ENCODE data around the gene ZNF329. TPM values are rescaled to one million over a fixed set of nuclear protein-coding genes. Genes with fewer than 3 reads are reported as not detected.
A peak's percentile ranks its signal among the peaks of the same experiment; 100 is the strongest.

Gene ZNF329
- total and polyA plus RNA-seq, 9 of the 15 experiments (the other 6 are each of a cell fraction or from before 2014, with no cell fraction given) = 0.21 to 3.6 (median 2.2) TPM

DNA sequence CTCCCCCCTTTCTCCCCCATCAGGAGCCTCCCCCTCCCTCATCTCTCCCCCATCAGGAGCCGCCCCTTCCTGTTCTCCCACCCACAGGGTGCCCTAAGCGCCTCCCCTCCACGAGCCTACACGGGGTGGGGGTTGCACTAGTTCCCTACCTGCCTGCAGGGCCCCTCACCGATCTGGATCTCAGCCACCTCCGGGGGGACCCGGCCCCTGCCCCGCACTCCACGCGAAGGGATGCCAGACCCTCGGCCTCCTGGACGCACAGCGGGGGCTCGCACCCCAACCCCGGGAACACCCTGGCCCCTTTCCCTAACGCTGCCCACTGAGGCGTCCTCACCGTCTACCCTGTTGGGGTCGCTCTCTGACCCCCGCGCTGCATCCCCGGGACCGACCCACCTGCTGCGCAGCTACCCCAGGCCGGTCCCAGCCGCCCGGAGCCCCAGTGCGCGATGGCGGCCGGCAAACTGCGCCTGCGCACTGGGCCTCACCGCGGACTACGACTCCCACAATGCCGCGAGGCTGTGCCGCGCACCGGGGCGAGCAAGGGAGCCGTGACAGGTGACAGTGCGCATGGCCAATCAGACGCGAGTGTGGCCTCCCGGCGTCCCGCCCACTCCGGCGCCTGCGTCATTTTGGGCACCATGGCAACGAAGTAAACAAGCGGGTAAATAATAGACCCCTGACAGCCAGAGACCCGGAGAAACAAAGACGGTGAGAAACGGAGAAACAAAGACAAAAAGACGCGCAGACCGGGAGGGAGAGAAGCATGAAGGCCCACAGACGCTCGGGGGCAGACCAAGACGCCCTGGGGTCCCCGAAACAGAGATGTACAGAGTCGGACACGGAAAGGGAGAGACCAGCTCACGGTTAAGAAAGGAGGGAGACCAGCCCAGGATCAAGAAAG, 52.6 kb downstream of the ZNF329 start, which contains the start of gene ZSCAN18 (continued):
- TF ChIP-seq MEIS2 (IDR thresholded peaks at IDR 0.05; ENCODE audit: partially characterized antibody) (peak; percentile 69), XRCC3 (IDR thresholded peaks at IDR 0.05) (no peak), HIVEP1 (CRISPR knock-in tag; IDR thresholded peaks at IDR 0.05) (no peak), PTRF (tag; IDR thresholded peaks at IDR 0.05) (no peak), KLF1 (tag; IDR thresholded peaks at IDR 0.05) (no peak), GABPB2 (CRISPR knock-in tag; conservative IDR thresholded peaks at IDR 0.05) (no peak), POLR2G (IDR thresholded peaks at IDR 0.05; ENCODE audit: low read depth, low read length) (peak; percentile 68), PHB (CRISPR knock-in tag; IDR thresholded peaks at IDR 0.05) (no peak), NR2C2 (CRISPR knock-in tag; IDR thresholded peaks at IDR 0.05) (no peak), NR2C2 (tag; IDR thresholded peaks at IDR 0.05) (peak; percentile 47; the same call in 1 of the 2 replicates), RBM25 (IDR thresholded peaks at IDR 0.05; ENCODE audit: low read depth, low read length, severe bottlenecking) (peak; percentile 83), ZNF561 (CRISPR knock-in tag; conservative IDR thresholded peaks at IDR 0.05) (no peak), SMAD2 (IDR thresholded peaks at IDR 0.05; ENCODE audit: low read depth, low read length) (no peak)
- TF ChIP-seq, protein P1, sequence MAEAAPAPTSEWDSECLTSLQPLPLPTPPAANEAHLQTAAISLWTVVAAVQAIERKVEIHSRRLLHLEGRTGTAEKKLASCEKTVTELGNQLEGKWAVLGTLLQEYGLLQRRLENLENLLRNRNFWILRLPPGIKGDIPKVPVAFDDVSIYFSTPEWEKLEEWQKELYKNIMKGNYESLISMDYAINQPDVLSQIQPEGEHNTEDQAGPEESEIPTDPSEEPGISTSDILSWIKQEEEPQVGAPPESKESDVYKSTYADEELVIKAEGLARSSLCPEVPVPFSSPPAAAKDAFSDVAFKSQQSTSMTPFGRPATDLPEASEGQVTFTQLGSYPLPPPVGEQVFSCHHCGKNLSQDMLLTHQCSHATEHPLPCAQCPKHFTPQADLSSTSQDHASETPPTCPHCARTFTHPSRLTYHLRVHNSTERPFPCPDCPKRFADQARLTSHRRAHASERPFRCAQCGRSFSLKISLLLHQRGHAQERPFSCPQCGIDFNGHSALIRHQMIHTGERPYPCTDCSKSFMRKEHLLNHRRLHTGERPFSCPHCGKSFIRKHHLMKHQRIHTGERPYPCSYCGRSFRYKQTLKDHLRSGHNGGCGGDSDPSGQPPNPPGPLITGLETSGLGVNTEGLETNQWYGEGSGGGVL (CRISPR knock-in tag; IDR thresholded peaks at IDR 0.05) = no peak
- TF ChIP-seq, protein P2, sequence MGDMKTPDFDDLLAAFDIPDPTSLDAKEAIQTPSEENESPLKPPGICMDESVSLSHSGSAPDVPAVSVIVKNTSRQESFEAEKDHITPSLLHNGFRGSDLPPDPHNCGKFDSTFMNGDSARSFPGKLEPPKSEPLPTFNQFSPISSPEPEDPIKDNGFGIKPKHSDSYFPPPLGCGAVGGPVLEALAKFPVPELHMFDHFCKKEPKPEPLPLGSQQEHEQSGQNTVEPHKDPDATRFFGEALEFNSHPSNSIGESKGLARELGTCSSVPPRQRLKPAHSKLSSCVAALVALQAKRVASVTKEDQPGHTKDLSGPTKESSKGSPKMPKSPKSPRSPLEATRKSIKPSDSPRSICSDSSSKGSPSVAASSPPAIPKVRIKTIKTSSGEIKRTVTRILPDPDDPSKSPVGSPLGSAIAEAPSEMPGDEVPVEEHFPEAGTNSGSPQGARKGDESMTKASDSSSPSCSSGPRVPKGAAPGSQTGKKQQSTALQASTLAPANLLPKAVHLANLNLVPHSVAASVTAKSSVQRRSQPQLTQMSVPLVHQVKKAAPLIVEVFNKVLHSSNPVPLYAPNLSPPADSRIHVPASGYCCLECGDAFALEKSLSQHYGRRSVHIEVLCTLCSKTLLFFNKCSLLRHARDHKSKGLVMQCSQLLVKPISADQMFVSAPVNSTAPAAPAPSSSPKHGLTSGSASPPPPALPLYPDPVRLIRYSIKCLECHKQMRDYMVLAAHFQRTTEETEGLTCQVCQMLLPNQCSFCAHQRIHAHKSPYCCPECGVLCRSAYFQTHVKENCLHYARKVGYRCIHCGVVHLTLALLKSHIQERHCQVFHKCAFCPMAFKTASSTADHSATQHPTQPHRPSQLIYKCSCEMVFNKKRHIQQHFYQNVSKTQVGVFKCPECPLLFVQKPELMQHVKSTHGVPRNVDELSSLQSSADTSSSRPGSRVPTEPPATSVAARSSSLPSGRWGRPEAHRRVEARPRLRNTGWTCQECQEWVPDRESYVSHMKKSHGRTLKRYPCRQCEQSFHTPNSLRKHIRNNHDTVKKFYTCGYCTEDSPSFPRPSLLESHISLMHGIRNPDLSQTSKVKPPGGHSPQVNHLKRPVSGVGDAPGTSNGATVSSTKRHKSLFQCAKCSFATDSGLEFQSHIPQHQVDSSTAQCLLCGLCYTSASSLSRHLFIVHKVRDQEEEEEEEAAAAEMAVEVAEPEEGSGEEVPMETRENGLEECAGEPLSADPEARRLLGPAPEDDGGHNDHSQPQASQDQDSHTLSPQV (IDR thresholded peaks at IDR 0.05) = no peak

Measured in K562 (cell line).